ENCODE measurements around the gene PSMD8.
A peak's percentile ranks its signal among the peaks of the same experiment; 100 is the strongest.

Gene PSMD8

GRCh38 chr19:38367041-38367440 is 7.3 kb upstream of the PSMD8 start:
- CTCF ChIA-PET = interaction anchor here (0.5 kb wide), 1 partner anchor 359 kb away, joined by 4 read pairs; no protein-coding TSS in a partner anchor
- TF ChIP-seq SP1 (IDR thresholded peaks at IDR 0.05) (no peak), NFRKB (IDR thresholded peaks at IDR 0.05) (no peak), PKNOX1 (IDR thresholded peaks at IDR 0.05) (no peak), FOXK2 (IDR thresholded peaks at IDR 0.05) (no peak), ZNF384 (IDR thresholded peaks at IDR 0.05) (no peak), BHLHE40 (IDR thresholded peaks at IDR 0.05; ENCODE audit: borderline replicate concordance) (no peak), ARNT (IDR thresholded peaks at IDR 0.05) (no peak), LEF1 (IDR thresholded peaks at IDR 0.05; ENCODE audit: borderline replicate concordance) (no peak), L3MBTL2 (conservative IDR thresholded peaks at IDR 0.05) (no peak), TARDBP (IDR thresholded peaks at IDR 0.05) (no peak), SUZ12 (IDR thresholded peaks at IDR 0.05) (no peak)
- no peak for DNase-seq (ENCODE audit: extremely low spot score)
- POLR2A ChIA-PET = no interaction called here

GRCh38 chr19:38369584-38369983 is 4.8 kb upstream of the PSMD8 start:
- ChIA-PET POLR2A (no interaction called here), CTCF (no interaction called here)
- no peak for DNase-seq (ENCODE audit: extremely low spot score)
- no peak for TF ChIP-seq TARDBP (IDR thresholded peaks at IDR 0.05)
- no peak for TF ChIP-seq SUZ12 (IDR thresholded peaks at IDR 0.05)
- TF ChIP-seq FOXA1 (IDR thresholded peaks at IDR 0.05) = no peak
- TF ChIP-seq HDGF (IDR thresholded peaks at IDR 0.05; ENCODE audit: borderline replicate concordance) = no peak
- TF ChIP-seq NFRKB (IDR thresholded peaks at IDR 0.05) = no peak
- TF ChIP-seq SP1 (IDR thresholded peaks at IDR 0.05) = no peak
- no peak for TF ChIP-seq LEF1 (IDR thresholded peaks at IDR 0.05; ENCODE audit: borderline replicate concordance)
- TF ChIP-seq ARNT (IDR thresholded peaks at IDR 0.05) = no peak

- ChIA-PET POLR2A (no interaction called here), CTCF (no interaction called here)
- no peak for TF ChIP-seq TARDBP (IDR thresholded peaks at IDR 0.05)
- no peak for TF ChIP-seq CTBP1 (IDR thresholded peaks at IDR 0.05; ENCODE audit: borderline replicate concordance)
- no peak for TF ChIP-seq FOXK2 (IDR thresholded peaks at IDR 0.05)
- no peak for TF ChIP-seq SP1 (IDR thresholded peaks at IDR 0.05)
- TF ChIP-seq FOXM1 (IDR thresholded peaks at IDR 0.05; ENCODE audit: borderline replicate concordance) = no peak
- no peak for DNase-seq (ENCODE audit: extremely low spot score)
These were observed 4.1 kb upstream of the PSMD8 start for GRCh38 chr19:38370299-38370698.

GRCh38 chr19:38371081-38371480 is 3.3 kb upstream of the PSMD8 start:
- CTCF ChIA-PET = no interaction called here
- no peak for TF ChIP-seq CTBP1 (IDR thresholded peaks at IDR 0.05; ENCODE audit: borderline replicate concordance)
- no peak for TF ChIP-seq TARDBP (IDR thresholded peaks at IDR 0.05)
- no peak for TF ChIP-seq FOXK2 (IDR thresholded peaks at IDR 0.05)
- TF ChIP-seq LEF1 (IDR thresholded peaks at IDR 0.05; ENCODE audit: borderline replicate concordance) = no peak
- no peak for TF ChIP-seq ARNT (IDR thresholded peaks at IDR 0.05)
- TF ChIP-seq SP1 (IDR thresholded peaks at IDR 0.05) = no peak
- no peak for TF ChIP-seq FOXA1 (IDR thresholded peaks at IDR 0.05)
- TF ChIP-seq ZNF384 (IDR thresholded peaks at IDR 0.05) = no peak
- TF ChIP-seq L3MBTL2 (conservative IDR thresholded peaks at IDR 0.05) = no peak
- TF ChIP-seq SUZ12 (IDR thresholded peaks at IDR 0.05) = no peak
- no peak for DNase-seq (ENCODE audit: extremely low spot score)
- POLR2A ChIA-PET = no interaction called here

- POLR2A ChIA-PET = interaction anchor here (0.7 to 2.2 kb wide), 15 partner anchors 10 to 369 kb away, joined by 3 to 40 read pairs (median 6); partner anchors contain the start of genes CATSPERG, EIF3K, FAM98C and GGN
- CTCF ChIA-PET = interaction anchor here (0.6 to 1.1 kb wide), 5 partner anchors 11 to 141 kb away, joined by 3 to 4 read pairs (median 3); no protein-coding TSS in a partner anchor
- DNase-seq (ENCODE audit: extremely low spot score) = no peak
- no peak for TF ChIP-seq ELF4 (IDR thresholded peaks at IDR 0.05)
- TF ChIP-seq FOXM1 (IDR thresholded peaks at IDR 0.05; ENCODE audit: borderline replicate concordance) = no peak
- TF ChIP-seq L3MBTL2 (conservative IDR thresholded peaks at IDR 0.05) = peak; percentile 10; the same call in 1 of the 2 replicates
- TF ChIP-seq CTBP1 (IDR thresholded peaks at IDR 0.05; ENCODE audit: borderline replicate concordance) = no peak
These were observed 452 bp upstream of the PSMD8 start for GRCh38 chr19:38373907-38374331.

- DNase-seq (ENCODE audit: extremely low spot score) = no peak
- CTCF ChIA-PET = no interaction called here
- no peak for TF ChIP-seq LEF1 (IDR thresholded peaks at IDR 0.05; ENCODE audit: borderline replicate concordance)
- no peak for TF ChIP-seq FOXA1 (IDR thresholded peaks at IDR 0.05)
- TF ChIP-seq PKNOX1 (IDR thresholded peaks at IDR 0.05) = no peak
- TF ChIP-seq NFRKB (IDR thresholded peaks at IDR 0.05) = no peak
- no peak for TF ChIP-seq SUZ12 (IDR thresholded peaks at IDR 0.05)
- TF ChIP-seq TARDBP (IDR thresholded peaks at IDR 0.05) = no peak
- TF ChIP-seq SP1 (IDR thresholded peaks at IDR 0.05) = no peak
- no peak for TF ChIP-seq BHLHE40 (IDR thresholded peaks at IDR 0.05; ENCODE audit: borderline replicate concordance)
- TF ChIP-seq ZNF384 (IDR thresholded peaks at IDR 0.05) = no peak
- TF ChIP-seq ARNT (IDR thresholded peaks at IDR 0.05) = no peak
- no peak for TF ChIP-seq CTBP1 (IDR thresholded peaks at IDR 0.05; ENCODE audit: borderline replicate concordance)
- TF ChIP-seq L3MBTL2 (conservative IDR thresholded peaks at IDR 0.05) = no peak
- no peak for TF ChIP-seq ELF4 (IDR thresholded peaks at IDR 0.05)
- TF ChIP-seq FOXM1 (IDR thresholded peaks at IDR 0.05; ENCODE audit: borderline replicate concordance) = no peak
- TF ChIP-seq FOXK2 (IDR thresholded peaks at IDR 0.05) = no peak
- TF ChIP-seq HDGF (IDR thresholded peaks at IDR 0.05; ENCODE audit: borderline replicate concordance) = no peak
- POLR2A ChIA-PET = interaction anchor here (1.6 to 2.2 kb wide), 4 partner anchors 13 to 244 kb away, joined by 7 to 40 read pairs (median 24); partner anchors contain the start of genes CATSPERG, EIF3K, GGN and SPRED3
These were observed 725 bp downstream of the PSMD8 start for GRCh38 chr19:38375098-38375493.

GRCh38 chr19:38375748-38376147 is 1.4 kb downstream of the PSMD8 start:
- no peak for DNase-seq (ENCODE audit: extremely low spot score)
- TF ChIP-seq NFRKB (IDR thresholded peaks at IDR 0.05) = no peak
- TF ChIP-seq SUZ12 (IDR thresholded peaks at IDR 0.05) = no peak
- TF ChIP-seq PKNOX1 (IDR thresholded peaks at IDR 0.05) = no peak
- TF ChIP-seq ARNT (IDR thresholded peaks at IDR 0.05) = no peak
- no peak for TF ChIP-seq SP1 (IDR thresholded peaks at IDR 0.05)
- TF ChIP-seq HDGF (IDR thresholded peaks at IDR 0.05; ENCODE audit: borderline replicate concordance) = no peak
- TF ChIP-seq LEF1 (IDR thresholded peaks at IDR 0.05; ENCODE audit: borderline replicate concordance) = no peak
- no peak for TF ChIP-seq CTBP1 (IDR thresholded peaks at IDR 0.05; ENCODE audit: borderline replicate concordance)
- TF ChIP-seq ZNF384 (IDR thresholded peaks at IDR 0.05) = no peak
- ChIA-PET POLR2A (interaction anchor here (0.8 to 2.2 kb wide), 4 partner anchors 12 to 243 kb away, joined by 3 to 7 read pairs (median 4); partner anchors contain the start of genes CATSPERG, EIF3K and GGN), CTCF (interaction anchor here (0.7 kb wide), 1 partner anchor 8 kb away, joined by 3 read pairs; no protein-coding TSS in a partner anchor)

Measured in HEK293T (cell line).